Measurements from ENCODE around the gene ARHGEF28.

- no peak for TF ChIP-seq ZNF24 (IDR thresholded peaks at IDR 0.05)
- TF ChIP-seq CEBPZ (IDR thresholded peaks at IDR 0.05; ENCODE audit: low read depth, low read length): no peak
- no peak for TF ChIP-seq GABPA (IDR thresholded peaks at IDR 0.05; ENCODE audit: low read depth)
- no peak for TF ChIP-seq EZH2 (IDR thresholded peaks at IDR 0.05; ENCODE audit: borderline replicate concordance, control insufficient read depth, low read depth, low read length)
- TF ChIP-seq FOXK2 (IDR thresholded peaks at IDR 0.05): no peak
- no peak for TF ChIP-seq CEBPB (IDR thresholded peaks at IDR 0.05; ENCODE audit: borderline replicate concordance in 1 of 2, low read depth in 2 of 2, low read length in 2 of 2)
- TF ChIP-seq CTCF (IDR thresholded peaks at IDR 0.05 in 2 of 3, conservative IDR thresholded peaks at IDR 0.05 in 1 of 3; ENCODE audit: control insufficient read depth in 2 of 3, extremely low read depth in 1 of 3, insufficient read depth in 1 of 3, low read depth in 3 of 3, low read length in 3 of 3): no peak
- TF ChIP-seq ETV6 (conservative IDR thresholded peaks at IDR 0.05 in 1 of 2, IDR thresholded peaks at IDR 0.05 in 1 of 2; ENCODE audit: borderline replicate concordance in 1 of 2, low read depth in 1 of 2): no peak
- TF ChIP-seq ZNF217 (IDR thresholded peaks at IDR 0.05): no peak
- no peak for TF ChIP-seq EP300 (IDR thresholded peaks at IDR 0.05; ENCODE audit: borderline replicate concordance in 1 of 2, control insufficient read depth in 1 of 2, low read depth in 2 of 2, low read length in 2 of 2)
These were observed 10.4 kb downstream of the ARHGEF28 start for GRCh38 chr5:73636408-73636807.

All from GM12878 (cell line).